Measurements from ENCODE around the gene NCKAP5L.

NCKAP5L gene

DNA sequence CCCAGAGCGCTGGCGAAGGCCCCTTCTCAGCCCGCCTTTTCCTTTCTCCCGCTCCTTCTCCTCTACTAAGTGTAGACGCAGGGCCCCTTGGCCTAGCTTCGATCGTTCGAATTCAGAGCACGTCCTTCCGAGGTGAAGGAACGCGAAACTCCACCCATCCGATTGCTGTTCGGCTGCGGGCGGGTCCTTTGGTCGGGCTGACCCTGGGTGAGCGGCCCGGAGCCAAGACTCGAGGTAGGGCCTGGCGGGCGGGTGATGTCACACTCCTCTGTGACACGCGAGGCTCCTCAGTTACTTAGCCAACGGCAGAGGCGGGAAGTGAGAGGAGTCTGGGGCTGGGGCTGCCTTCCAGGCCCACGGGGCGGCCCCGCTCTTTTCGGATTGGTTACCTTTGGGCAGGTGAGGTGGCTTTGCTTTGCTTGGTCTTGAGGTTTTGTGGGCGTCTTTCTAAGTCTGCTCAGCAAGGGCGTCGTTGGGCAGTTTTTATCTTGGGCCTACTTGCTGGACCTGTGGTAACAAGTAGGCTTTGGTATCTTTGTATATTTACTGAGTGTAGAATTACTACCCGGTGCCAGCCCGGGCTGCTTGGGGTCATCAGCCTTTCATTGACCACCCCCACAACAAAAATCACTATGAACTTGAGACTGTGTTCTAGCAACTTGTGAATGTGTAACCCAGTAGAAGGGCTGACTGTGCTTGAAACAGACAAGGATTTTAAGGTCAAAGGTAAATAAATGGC is 86.2 kb downstream of the NCKAP5L start:
- TF ChIP-seq, protein P1, sequence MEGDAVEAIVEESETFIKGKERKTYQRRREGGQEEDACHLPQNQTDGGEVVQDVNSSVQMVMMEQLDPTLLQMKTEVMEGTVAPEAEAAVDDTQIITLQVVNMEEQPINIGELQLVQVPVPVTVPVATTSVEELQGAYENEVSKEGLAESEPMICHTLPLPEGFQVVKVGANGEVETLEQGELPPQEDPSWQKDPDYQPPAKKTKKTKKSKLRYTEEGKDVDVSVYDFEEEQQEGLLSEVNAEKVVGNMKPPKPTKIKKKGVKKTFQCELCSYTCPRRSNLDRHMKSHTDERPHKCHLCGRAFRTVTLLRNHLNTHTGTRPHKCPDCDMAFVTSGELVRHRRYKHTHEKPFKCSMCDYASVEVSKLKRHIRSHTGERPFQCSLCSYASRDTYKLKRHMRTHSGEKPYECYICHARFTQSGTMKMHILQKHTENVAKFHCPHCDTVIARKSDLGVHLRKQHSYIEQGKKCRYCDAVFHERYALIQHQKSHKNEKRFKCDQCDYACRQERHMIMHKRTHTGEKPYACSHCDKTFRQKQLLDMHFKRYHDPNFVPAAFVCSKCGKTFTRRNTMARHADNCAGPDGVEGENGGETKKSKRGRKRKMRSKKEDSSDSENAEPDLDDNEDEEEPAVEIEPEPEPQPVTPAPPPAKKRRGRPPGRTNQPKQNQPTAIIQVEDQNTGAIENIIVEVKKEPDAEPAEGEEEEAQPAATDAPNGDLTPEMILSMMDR (conservative IDR thresholded peaks at IDR 0.05; ENCODE audit: low read length): no peak
- peak overlapping the region; percentile 99 for H3K4me3 ChIP-seq (ENCODE audit: low read length)
- DNase-seq (ENCODE audit: low read depth): peak; percentile 88

Measured in AG10803 (cell line).